ENCODE measurements around the gene FBP2. TPM values are rescaled to one million over a fixed set of nuclear protein-coding genes. Genes with fewer than 3 reads are reported as not detected.
"Not testable (repeated sequence)": the region's sequence is repeated elsewhere in the genome, so short reads cannot be mapped to it uniquely, and the experiment has no call there.

FBP2 gene
- total RNA-seq, 1 donor from 2014 or later = 0.33 TPM

GRCh38 chr9:94599102-94599501, 5.5 kb upstream of the FBP2 start:
- Histone ChIP-seq H3K27ac (replicated peaks) (no peak overlapping the region), H3K36me3 (no peaks in the 10 kb centered on the region), H3K27me3 (ENCODE audit: low read depth) (peaks cover 10% of the 10 kb centered on the region), H3K4me1 (no peaks in the 10 kb centered on the region), H3K9me3 (replicated peaks) (no peaks in the 10 kb centered on the region), H3K4me3 (no peak overlapping the region)
- intact Hi-C loops (cut with micrococcal nuclease) = no loop called here
- no peak for DNase-seq
- TF ChIP-seq CTCF (IDR thresholded peaks at IDR 0.05; ENCODE audit: borderline replicate concordance) = no peak

DNA sequence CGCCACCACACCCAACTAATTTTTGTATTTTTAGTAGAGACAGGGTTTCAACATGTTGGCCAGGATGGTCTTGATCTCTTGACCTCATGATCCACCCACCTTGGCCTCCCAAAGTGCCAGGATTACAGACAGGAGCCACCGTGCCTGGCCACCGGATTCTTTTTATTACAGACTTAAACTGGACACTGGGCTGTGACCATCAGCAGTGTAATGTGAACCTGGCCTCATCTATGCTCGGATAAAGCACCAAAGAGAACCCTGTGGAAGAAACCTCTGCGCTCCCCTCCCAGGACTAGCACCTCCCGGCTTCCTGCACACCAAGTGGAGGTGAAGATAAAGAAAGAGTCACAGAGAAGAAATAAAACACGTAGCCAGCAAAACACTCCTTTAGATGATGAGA, 941 bp downstream of the FBP2 start:
- H3K4me1 ChIP-seq; DNase-seq; H3K9me3 ChIP-seq (replicated peaks); intact Hi-C loops (cut with micrococcal nuclease); H3K4me3 ChIP-seq; H3K27ac ChIP-seq (replicated peaks); H3K36me3 ChIP-seq: not testable (repeated sequence)
- H3K27me3 ChIP-seq (ENCODE audit: low read depth) = peaks cover 34% of the 10 kb centered on the region

DNA sequence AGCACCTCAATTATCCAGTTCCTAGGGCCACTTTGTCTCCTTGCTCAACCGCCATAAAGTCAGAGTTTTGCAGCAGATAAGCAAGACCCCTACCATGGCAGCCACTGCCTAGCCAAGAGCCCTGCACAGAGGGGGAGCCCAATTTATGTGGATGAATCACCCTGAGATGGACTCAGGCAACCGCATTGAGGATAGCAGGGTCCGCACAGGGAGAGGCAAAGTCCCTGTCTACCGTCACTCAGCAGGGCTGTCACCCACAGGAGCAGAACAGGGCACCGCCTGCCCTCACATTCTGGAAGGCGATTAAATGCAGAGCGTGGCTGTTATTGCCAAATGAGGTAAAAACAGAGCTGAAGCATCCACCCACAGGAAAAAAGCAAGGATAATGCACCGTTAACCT, 1.7 kb downstream of the FBP2 start:
- H3K36me3 ChIP-seq = no peaks in the 10 kb centered on the region
- H3K9me3 ChIP-seq (replicated peaks) = no peaks in the 10 kb centered on the region
- no peak for DNase-seq
- no peaks in the 10 kb centered on the region for H3K4me1 ChIP-seq
- TF ChIP-seq CTCF (IDR thresholded peaks at IDR 0.05; ENCODE audit: borderline replicate concordance) = no peak
- peaks cover 42% of the 10 kb centered on the region for H3K27me3 ChIP-seq (ENCODE audit: low read depth)
- intact Hi-C loops (cut with micrococcal nuclease) = no loop called here
- H3K27ac ChIP-seq (replicated peaks) = no peak overlapping the region
- no peak overlapping the region for H3K4me3 ChIP-seq

DNA sequence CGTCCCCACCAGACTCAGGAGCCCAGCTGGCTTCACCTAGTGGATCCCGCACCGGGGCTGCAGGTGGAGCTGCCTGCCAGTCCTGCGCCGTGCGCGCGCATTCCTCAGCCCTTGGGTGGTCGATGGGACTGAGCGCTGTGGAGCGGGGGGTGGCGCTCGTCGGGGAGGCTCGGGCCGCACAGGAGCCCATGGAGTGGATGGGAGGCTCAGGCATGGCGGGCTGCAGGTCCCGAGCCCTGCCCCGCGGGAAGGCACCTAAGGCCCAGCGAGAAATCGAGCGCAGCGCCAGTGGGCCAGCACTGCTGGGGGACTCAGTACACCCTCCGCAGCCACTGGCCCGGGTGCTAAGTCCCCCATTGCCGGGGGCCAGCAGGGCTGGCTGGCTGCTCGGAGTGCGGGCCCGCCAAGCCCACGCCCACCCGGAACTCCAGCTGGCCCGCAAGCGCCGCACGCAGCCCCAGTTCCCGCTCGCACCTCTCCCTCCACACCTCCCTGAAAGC, 2.5 kb downstream of the FBP2 start:
- intact Hi-C loops (cut with micrococcal nuclease); H3K4me3 ChIP-seq; H3K27ac ChIP-seq (replicated peaks): not testable (repeated sequence)

DNA sequence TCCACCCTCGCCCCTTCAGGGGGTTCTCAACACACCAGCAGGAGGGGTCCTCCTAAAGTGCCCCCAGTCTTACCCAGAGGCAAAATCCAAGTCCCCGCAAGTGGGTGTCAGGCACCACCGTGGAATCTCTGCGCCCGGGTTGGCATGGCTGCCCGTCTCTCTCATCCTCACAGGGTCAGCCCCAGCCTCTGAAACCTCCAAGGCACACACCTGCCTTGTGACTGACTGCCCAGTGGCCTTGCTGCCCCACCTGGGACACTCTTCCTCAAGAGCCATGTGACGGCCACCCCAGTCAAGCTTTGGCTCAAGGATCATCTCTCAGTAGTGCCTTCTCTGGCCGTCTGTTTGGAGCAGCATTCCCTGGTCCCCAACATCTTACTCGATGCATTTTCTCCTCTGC, 4.9 kb downstream of the FBP2 start:
- Histone ChIP-seq H3K27me3 (ENCODE audit: low read depth) (peaks cover 44% of the 10 kb centered on the region), H3K4me1 (no peaks in the 10 kb centered on the region), H3K36me3 (no peaks in the 10 kb centered on the region), H3K9me3 (replicated peaks) (no peaks in the 10 kb centered on the region), H3K27ac (replicated peaks) (no peak overlapping the region), H3K4me3 (no peak overlapping the region)
- no peak for TF ChIP-seq CTCF (IDR thresholded peaks at IDR 0.05; ENCODE audit: borderline replicate concordance)
- intact Hi-C loops (cut with micrococcal nuclease) = no loop called here
- no peak for DNase-seq

More for the DNA sequence above, 2.5 kb downstream of the FBP2 start:
- not testable (repeated sequence) for H3K9me3 ChIP-seq (replicated peaks); H3K4me1 ChIP-seq; DNase-seq; H3K36me3 ChIP-seq
- peaks cover 43% of the 10 kb centered on the region for H3K27me3 ChIP-seq (ENCODE audit: low read depth)

- TF ChIP-seq CTCF (IDR thresholded peaks at IDR 0.05; ENCODE audit: borderline replicate concordance) = no peak
- no peak overlapping the region for H3K4me3 ChIP-seq
- no peak for DNase-seq
- no peak overlapping the region for H3K27ac ChIP-seq (replicated peaks)
- H3K9me3 ChIP-seq (replicated peaks) = no peaks in the 10 kb centered on the region
- H3K36me3 ChIP-seq = no peaks in the 10 kb centered on the region
- intact Hi-C loops (cut with micrococcal nuclease) = no loop called here
- H3K27me3 ChIP-seq (ENCODE audit: low read depth) = peaks cover 38% of the 10 kb centered on the region
- no peaks in the 10 kb centered on the region for H3K4me1 ChIP-seq
These were observed 6.8 kb downstream of the FBP2 start for GRCh38 chr9:94586814-94587213.

GRCh38 chr9:94586316-94586715, 7.3 kb downstream of the FBP2 start:
- DNase-seq = no peak
- Histone ChIP-seq H3K27ac (replicated peaks) (no peak overlapping the region), H3K9me3 (replicated peaks) (no peaks in the 10 kb centered on the region), H3K4me1 (no peaks in the 10 kb centered on the region), H3K27me3 (ENCODE audit: low read depth) (peaks cover 37% of the 10 kb centered on the region), H3K4me3 (no peak overlapping the region), H3K36me3 (no peaks in the 10 kb centered on the region)
- intact Hi-C loops (cut with micrococcal nuclease) = no loop called here
- TF ChIP-seq CTCF (IDR thresholded peaks at IDR 0.05; ENCODE audit: borderline replicate concordance) = no peak

All from left ventricle myocardium inferior (tissue), 1 donor.